Hematopoietic multipotent progenitor cell treated with erythropoietin and hydrocortisone succinate and interleukin-3 and kit ligand, for 15 days (in vitro differentiated cells): ENCODE measurements around the gene PRELID3B.

Experiments
- DNase-seq: peaks from one replicate; pipeline ENCODE4 v3.0.0-alpha.2; 2015; ENCODE audit warnings: low spot score

Gene PRELID3B

GRCh38 chr20:58994390-58995159 lies 48.0 kb downstream of the PRELID3B start:
- no peak for DNase-seq

GRCh38 chr20:58993332-58994248 lies 49.0 kb downstream of the PRELID3B start:
- DNase-seq: no peak

DNA sequence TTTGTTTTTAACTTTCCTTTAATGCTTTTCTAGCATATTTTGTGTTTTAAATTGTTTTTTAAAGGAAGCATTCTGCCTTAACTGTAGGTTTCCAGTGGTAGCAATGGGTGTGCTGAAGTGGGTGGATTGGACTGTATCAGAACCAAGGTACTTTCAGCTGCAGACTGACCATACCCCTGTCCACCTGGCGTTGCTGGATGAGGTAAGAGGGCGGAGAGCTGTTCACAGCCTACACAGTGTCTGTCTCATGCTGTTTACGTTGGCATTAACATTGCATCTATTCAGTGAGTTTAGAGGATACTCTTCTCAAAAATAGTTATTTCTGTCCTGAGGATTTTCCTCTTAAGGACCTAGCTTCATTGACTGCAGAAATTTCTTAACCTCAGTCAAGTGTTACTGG lies 49.7 kb downstream of the PRELID3B start:
- no peak for DNase-seq

DNA sequence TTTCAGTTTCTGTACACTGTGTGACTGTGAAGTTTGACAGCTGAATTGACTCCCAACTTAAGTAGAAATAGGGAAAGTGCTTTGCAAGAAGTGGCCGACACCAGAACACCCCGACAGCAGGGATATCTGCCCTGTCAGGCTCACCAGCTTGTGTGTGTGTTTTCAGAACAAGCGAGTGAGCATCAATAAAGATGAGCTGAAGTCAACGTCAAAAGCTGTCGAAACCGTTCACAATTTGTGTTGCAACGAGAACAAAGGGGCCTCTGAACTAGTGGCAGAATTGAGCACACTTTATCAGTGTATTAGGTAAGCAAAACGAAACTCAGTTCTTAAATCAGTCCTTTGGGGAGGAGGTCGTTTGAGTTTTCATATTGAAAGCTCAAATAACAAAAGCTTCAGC lies 50.9 kb downstream of the PRELID3B start:
- DNase-seq: no peak

- DNase-seq: no peak
These were observed 51.7 kb downstream of the PRELID3B start for GRCh38 chr20:58990651-58991445.

GRCh38 chr20:58989196-58989595 lies 53.4 kb downstream of the PRELID3B start:
- DNase-seq: no peak

DNA sequence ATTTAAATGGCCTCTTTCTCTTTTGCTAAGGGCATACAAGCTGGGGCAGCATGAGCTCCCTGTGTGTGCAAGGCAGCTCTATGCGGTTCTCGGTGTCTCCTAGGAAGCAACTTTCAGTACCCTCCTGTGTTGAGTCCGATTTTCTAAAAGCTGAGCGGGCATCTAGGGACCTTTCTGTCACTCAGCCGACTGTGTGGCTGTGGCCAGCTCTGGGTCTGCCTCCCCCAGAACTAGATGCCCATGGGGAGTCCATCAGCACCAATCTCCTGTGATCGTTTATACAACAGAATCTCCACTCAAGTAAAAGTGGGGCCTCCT lies 54.1 kb downstream of the PRELID3B start:
- DNase-seq: no peak

GRCh38 chr20:58987790-58988564 lies 54.6 kb downstream of the PRELID3B start:
- no peak for DNase-seq

- no peak for DNase-seq
These were observed 55.5 kb downstream of the PRELID3B start for GRCh38 chr20:58986968-58987517.

DNA sequence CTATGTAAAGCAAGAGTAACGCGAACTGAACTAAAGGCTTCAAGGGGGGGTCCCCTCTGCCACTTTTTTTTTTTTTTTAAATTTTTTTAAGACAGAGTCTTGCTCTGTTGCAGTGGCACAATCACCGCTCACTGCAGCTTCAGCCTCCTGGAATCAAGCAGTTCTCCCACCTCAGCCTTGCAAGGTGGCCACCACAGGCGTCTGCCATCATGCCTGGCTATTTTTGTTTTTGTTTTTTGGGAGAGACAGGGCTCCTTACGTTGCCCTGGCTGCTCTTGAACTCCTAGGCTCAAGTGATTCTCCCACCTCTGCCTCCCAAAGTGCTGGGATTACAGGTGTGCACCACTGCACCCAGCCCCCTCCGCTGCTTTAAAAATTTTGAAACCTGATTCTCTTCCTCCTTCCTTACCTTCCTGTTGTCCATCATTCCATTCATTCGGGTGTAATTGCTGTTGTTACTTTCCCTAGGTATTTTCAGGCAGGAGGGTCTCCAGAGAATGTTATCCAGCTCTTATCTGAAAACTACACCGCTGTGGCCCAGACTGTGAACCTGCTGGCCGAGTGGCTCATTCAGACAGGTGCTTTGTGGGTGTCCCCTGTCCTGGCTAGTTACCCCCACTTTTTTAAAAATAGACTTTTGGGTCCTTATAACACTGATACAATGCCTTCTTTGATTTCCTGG lies 56.2 kb downstream of the PRELID3B start:
- DNase-seq: no peak

GRCh38 chr20:58985656-58986055 lies 56.9 kb downstream of the PRELID3B start:
- no peak for DNase-seq

- no peak for DNase-seq
These were observed 57.9 kb downstream of the PRELID3B start for GRCh38 chr20:58984691-58985090.
